Liver (tissue), 9 donors: Measurements from ENCODE around the gene CELF4. TPM values are rescaled to one million over a fixed set of nuclear protein-coding genes. Genes with fewer than 3 reads are reported as not detected.

Experiments
- DNase-seq: peaks from one replicate; pipeline ENCODE4 v3.0.0-alpha.2; 2017; ENCODE audit warnings: low spot score
- H3K27ac ChIP-seq, 2 donors: one replicate each; pipeline ENCODE4 v1.7.0; 2013; ENCODE audit warnings: inconsistent platforms in 2 of 2, low read length in 2 of 2, control low read depth in 1 of 2, low read depth in 1 of 2, mild to moderate bottlenecking in 1 of 2
- H3K27me3 ChIP-seq, 4 donors: one replicate each; pipeline versions ENCODE4 v1.6.1 to v1.7.0; 2013; ENCODE audit warnings: low read length in 3 of 4, inconsistent platforms in 1 of 4, mild to moderate bottlenecking in 1 of 4, moderate library complexity in 1 of 4; ENCODE audit not compliant: control insufficient read depth in 4 of 4, insufficient read depth in 4 of 4
- H3K36me3 ChIP-seq, 4 donors: one replicate each; pipeline versions ENCODE4 v1.6.1 to v1.7.0; 2013; ENCODE audit warnings: low read length in 3 of 4, mild to moderate bottlenecking in 3 of 4, low read depth in 1 of 4, moderate library complexity in 1 of 4; ENCODE audit not compliant: control insufficient read depth in 4 of 4, insufficient read depth in 3 of 4
- H3K4me1 ChIP-seq, 4 donors: one replicate each; pipeline versions ENCODE4 v1.6.1 to v1.7.0; 2013; ENCODE audit warnings: low read length in 3 of 4, mild to moderate bottlenecking in 3 of 4, moderate library complexity in 1 of 4; ENCODE audit not compliant: control insufficient read depth in 4 of 4, insufficient read depth in 4 of 4
- H3K4me3 ChIP-seq, 3 donors: one replicate each; pipeline versions ENCODE4 v1.6.1 to v1.7.0; 2013; ENCODE audit warnings: low read length in 3 of 3, control low read depth in 1 of 3, low read depth in 1 of 3, mild to moderate bottlenecking in 1 of 3
- H3K9ac ChIP-seq, 2 donors: one replicate each; pipeline ENCODE4 v1.7.0; 2013; ENCODE audit warnings: low read length in 2 of 2, mild to moderate bottlenecking in 2 of 2, moderate library complexity in 2 of 2, control low read depth in 1 of 2, low read depth in 1 of 2
- H3K9me3 ChIP-seq, 4 donors: one replicate each; pipeline versions ENCODE4 v1.6.1 to v1.7.0; 2013; ENCODE audit warnings: low read length in 3 of 4; ENCODE audit not compliant: control insufficient read depth in 4 of 4
- EGR1 ChIP-seq, 2 donors: IDR thresholded peaks; 2 replicates each; pipeline ENCODE4 v1.6.1; 2016 to 2018; ENCODE audit warnings: antibody characterized with exemption in 2 of 2, low read depth in 2 of 2
- FOXA1 ChIP-seq: IDR thresholded peaks from 2 replicates; pipeline ENCODE4 v1.6.1; 2016; ENCODE audit warnings: antibody characterized with exemption
- FOXA2 ChIP-seq: IDR thresholded peaks from 2 replicates; pipeline ENCODE4 v1.6.1; 2016; ENCODE audit warnings: antibody characterized with exemption
- GABPA ChIP-seq, 2 donors: IDR thresholded peaks in 1 of 2; conservative IDR thresholded peaks in 1 of 2; 2 replicates each; pipeline ENCODE4 v1.6.1; 2016; ENCODE audit warnings: antibody characterized with exemption in 2 of 2, mild to moderate bottlenecking in 1 of 2, moderate library complexity in 1 of 2
- HNF4A ChIP-seq, 2 donors: conservative IDR thresholded peaks; 2 replicates each; pipeline ENCODE4 v1.6.1; 2016; ENCODE audit warnings: antibody characterized with exemption in 2 of 2, mild to moderate bottlenecking in 2 of 2
- HNF4G ChIP-seq: IDR thresholded peaks from 2 replicates; pipeline ENCODE4 v1.6.1; 2016; ENCODE audit warnings: antibody characterized with exemption
- JUND ChIP-seq, 2 donors: IDR thresholded peaks; 2 replicates each; pipeline ENCODE4 v1.6.1; 2016; ENCODE audit warnings: antibody characterized with exemption in 2 of 2
- NR2F2 ChIP-seq: IDR thresholded peaks from 2 replicates; pipeline ENCODE4 v1.6.1; 2016; ENCODE audit warnings: antibody characterized with exemption
- RAD21 ChIP-seq, 2 donors: IDR thresholded peaks; 2 replicates each; pipeline ENCODE4 v1.6.1; 2016; ENCODE audit warnings: antibody characterized with exemption in 2 of 2, mild to moderate bottlenecking in 2 of 2
- RXRA ChIP-seq, 2 donors: IDR thresholded peaks; 2 replicates each; pipeline ENCODE4 v1.6.1; 2017 to 2018; ENCODE audit warnings: antibody characterized with exemption in 2 of 2, mild to moderate bottlenecking in 1 of 2
- SP1 ChIP-seq: IDR thresholded peaks from 2 replicates; pipeline ENCODE4 v1.6.1; 2018; ENCODE audit warnings: antibody characterized with exemption, mild to moderate bottlenecking
- TAF1 ChIP-seq: conservative IDR thresholded peaks from 2 replicates; pipeline ENCODE4 v1.6.1; 2016; ENCODE audit warnings: antibody characterized with exemption, mild to moderate bottlenecking
- YY1 ChIP-seq: IDR thresholded peaks from 2 replicates; pipeline ENCODE4 v1.6.1; 2016; ENCODE audit warnings: antibody characterized with exemption, mild to moderate bottlenecking
- WGBS: extraction: QIAGEN DNeasy Blood & Tissue Kit; methylation state at CpG from one replicate; pipeline ENCODE4 v1.1.7; 2013; 5-methylcytosine and 5-hydroxymethylcytosine counted together
- polyA plus RNA-seq, 2 donors: library from polyadenylated mRNA; stranded (reverse) in 1 of 2; unstranded in 1 of 2; fragments of 200-250 nt in 1 of 2; fragments of >200 nt in 1 of 2; fragmentation: Nextera tagmentation in 1 of 2; extraction: Ambion mirVana in 1 of 2; gene quantifications; one replicate each; pipeline versions ENCODE4 v1.2.1 to v1.2.3, GENCODE V29; 2013 to 2015
- total RNA-seq, 2 donors: library from RNA; depleted of rRNA; stranded (reverse); fragments of >200 nt; gene quantifications; one replicate each; pipeline ENCODE4 v1.2.3, GENCODE V29; 2014
- TF ChIP-seq, protein P1 (sequence below): IDR thresholded peaks from 2 replicates; pipeline ENCODE4 v1.6.1; 2016; ENCODE audit warnings: antibody characterized with exemption, mild to moderate bottlenecking
- TF ChIP-seq, protein P2 (sequence below): IDR thresholded peaks from 2 replicates; pipeline ENCODE4 v1.6.1; 2016; ENCODE audit warnings: antibody characterized with exemption
- TF ChIP-seq, protein P3 (sequence below): IDR thresholded peaks from 2 replicates; pipeline ENCODE4 v1.6.1; 2016; ENCODE audit warnings: antibody characterized with exemption
- TF ChIP-seq, protein P4 (sequence below): fragments of 150-350 bp; IDR thresholded peaks from 2 replicates; pipeline ENCODE4 v1.5.1; 2017; ENCODE audit warnings: improper control_type of control experiment, low read depth, low read length; ENCODE audit not compliant: missing input control
- TF ChIP-seq, protein P5 (sequence below): IDR thresholded peaks from 2 replicates; pipeline ENCODE4 v1.6.1; 2016; ENCODE audit warnings: antibody characterized with exemption
- donor health status: healthy.
- donor health status: healthy.
- donor health status: healthy.
- donor health status: healthy.
- donor health status: healthy.

CELF4 gene
- total and polyA plus RNA-seq, 4 donors: 0.08 to 0.28 (median 0.21) TPM; not detected in 1

DNA sequence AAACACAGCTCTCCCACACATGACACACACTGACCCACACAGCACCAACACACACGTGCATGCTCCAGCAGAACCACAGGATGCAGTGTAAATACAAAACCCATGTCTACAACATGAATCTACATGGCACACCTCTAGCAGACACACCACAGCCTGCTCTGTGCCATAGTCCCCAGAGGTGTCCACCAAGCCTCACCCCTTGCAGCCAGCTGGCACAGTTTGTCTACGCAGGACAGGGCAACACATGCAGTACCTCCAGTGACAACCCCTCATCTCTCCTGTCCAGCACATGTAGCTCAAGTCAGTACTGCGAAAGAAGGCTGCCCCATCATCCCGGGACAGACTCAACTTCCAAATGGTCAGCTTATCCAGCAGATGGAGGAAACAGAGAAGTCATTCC, 18.9 kb downstream of the CELF4 start (continued):
- no peak for TF ChIP-seq NR2F2

DNA sequence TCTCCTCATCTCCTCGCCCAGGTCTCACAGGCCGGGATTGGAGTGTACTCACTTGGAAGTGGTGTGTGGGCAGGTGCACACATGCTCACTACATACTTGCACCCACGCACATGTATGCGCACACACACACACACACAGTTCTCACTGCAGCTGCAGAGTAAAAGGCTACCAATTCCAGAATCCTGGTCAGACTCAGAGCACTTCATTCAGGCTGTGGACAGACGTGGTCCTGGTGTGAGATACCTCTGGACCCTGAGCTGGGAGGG, 19.4 kb downstream of the CELF4 start:
- no peaks in the 10 kb centered on the region for H3K9me3 ChIP-seq
- no peak overlapping the region for H3K27ac ChIP-seq
- no peaks in the 10 kb centered on the region for H3K27me3 ChIP-seq
- DNase-seq: no peak
- no peak overlapping the region for H3K4me3 ChIP-seq
- no peak overlapping the region for H3K9ac ChIP-seq
- H3K4me1 ChIP-seq: no peaks in the 10 kb centered on the region
- WGBS: 83% methylated on average over 5 of the region's 5 CpGs
- H3K36me3 ChIP-seq: no peaks in the 10 kb centered on the region
- no peak for TF ChIP-seq SP1
- TF ChIP-seq HNF4G: no peak
- TF ChIP-seq FOXA1: no peak
- TF ChIP-seq, protein P1, sequence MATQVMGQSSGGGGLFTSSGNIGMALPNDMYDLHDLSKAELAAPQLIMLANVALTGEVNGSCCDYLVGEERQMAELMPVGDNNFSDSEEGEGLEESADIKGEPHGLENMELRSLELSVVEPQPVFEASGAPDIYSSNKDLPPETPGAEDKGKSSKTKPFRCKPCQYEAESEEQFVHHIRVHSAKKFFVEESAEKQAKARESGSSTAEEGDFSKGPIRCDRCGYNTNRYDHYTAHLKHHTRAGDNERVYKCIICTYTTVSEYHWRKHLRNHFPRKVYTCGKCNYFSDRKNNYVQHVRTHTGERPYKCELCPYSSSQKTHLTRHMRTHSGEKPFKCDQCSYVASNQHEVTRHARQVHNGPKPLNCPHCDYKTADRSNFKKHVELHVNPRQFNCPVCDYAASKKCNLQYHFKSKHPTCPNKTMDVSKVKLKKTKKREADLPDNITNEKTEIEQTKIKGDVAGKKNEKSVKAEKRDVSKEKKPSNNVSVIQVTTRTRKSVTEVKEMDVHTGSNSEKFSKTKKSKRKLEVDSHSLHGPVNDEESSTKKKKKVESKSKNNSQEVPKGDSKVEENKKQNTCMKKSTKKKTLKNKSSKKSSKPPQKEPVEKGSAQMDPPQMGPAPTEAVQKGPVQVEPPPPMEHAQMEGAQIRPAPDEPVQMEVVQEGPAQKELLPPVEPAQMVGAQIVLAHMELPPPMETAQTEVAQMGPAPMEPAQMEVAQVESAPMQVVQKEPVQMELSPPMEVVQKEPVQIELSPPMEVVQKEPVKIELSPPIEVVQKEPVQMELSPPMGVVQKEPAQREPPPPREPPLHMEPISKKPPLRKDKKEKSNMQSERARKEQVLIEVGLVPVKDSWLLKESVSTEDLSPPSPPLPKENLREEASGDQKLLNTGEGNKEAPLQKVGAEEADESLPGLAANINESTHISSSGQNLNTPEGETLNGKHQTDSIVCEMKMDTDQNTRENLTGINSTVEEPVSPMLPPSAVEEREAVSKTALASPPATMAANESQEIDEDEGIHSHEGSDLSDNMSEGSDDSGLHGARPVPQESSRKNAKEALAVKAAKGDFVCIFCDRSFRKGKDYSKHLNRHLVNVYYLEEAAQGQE: no peak
- TF ChIP-seq HNF4A (conservative IDR thresholded peaks at IDR 0.05): no peak
- TF ChIP-seq, protein P2, sequence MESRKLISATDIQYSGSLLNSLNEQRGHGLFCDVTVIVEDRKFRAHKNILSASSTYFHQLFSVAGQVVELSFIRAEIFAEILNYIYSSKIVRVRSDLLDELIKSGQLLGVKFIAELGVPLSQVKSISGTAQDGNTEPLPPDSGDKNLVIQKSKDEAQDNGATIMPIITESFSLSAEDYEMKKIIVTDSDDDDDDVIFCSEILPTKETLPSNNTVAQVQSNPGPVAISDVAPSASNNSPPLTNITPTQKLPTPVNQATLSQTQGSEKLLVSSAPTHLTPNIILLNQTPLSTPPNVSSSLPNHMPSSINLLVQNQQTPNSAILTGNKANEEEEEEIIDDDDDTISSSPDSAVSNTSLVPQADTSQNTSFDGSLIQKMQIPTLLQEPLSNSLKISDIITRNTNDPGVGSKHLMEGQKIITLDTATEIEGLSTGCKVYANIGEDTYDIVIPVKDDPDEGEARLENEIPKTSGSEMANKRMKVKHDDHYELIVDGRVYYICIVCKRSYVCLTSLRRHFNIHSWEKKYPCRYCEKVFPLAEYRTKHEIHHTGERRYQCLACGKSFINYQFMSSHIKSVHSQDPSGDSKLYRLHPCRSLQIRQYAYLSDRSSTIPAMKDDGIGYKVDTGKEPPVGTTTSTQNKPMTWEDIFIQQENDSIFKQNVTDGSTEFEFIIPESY: no peak
- TF ChIP-seq NR2F2: no peak
- no peak for TF ChIP-seq RXRA (IDR thresholded peaks at IDR 0.05)
- no peak for TF ChIP-seq JUND (IDR thresholded peaks at IDR 0.05)
- TF ChIP-seq, protein P3, sequence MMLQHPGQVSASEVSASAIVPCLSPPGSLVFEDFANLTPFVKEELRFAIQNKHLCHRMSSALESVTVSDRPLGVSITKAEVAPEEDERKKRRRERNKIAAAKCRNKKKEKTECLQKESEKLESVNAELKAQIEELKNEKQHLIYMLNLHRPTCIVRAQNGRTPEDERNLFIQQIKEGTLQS: no peak
- no peak for TF ChIP-seq RAD21 (IDR thresholded peaks at IDR 0.05)
- TF ChIP-seq EGR1 (IDR thresholded peaks at IDR 0.05; ENCODE audit: low read depth in 2 of 2): no peak
- TF ChIP-seq GABPA (IDR thresholded peaks at IDR 0.05 in 1 of 2, conservative IDR thresholded peaks at IDR 0.05 in 1 of 2): no peak
- TF ChIP-seq, protein P4, sequence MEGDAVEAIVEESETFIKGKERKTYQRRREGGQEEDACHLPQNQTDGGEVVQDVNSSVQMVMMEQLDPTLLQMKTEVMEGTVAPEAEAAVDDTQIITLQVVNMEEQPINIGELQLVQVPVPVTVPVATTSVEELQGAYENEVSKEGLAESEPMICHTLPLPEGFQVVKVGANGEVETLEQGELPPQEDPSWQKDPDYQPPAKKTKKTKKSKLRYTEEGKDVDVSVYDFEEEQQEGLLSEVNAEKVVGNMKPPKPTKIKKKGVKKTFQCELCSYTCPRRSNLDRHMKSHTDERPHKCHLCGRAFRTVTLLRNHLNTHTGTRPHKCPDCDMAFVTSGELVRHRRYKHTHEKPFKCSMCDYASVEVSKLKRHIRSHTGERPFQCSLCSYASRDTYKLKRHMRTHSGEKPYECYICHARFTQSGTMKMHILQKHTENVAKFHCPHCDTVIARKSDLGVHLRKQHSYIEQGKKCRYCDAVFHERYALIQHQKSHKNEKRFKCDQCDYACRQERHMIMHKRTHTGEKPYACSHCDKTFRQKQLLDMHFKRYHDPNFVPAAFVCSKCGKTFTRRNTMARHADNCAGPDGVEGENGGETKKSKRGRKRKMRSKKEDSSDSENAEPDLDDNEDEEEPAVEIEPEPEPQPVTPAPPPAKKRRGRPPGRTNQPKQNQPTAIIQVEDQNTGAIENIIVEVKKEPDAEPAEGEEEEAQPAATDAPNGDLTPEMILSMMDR: no peak
- TF ChIP-seq, protein P5, sequence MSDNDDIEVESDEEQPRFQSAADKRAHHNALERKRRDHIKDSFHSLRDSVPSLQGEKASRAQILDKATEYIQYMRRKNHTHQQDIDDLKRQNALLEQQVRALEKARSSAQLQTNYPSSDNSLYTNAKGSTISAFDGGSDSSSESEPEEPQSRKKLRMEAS: no peak
- TF ChIP-seq FOXA2: no peak
- no peak for TF ChIP-seq TAF1
- TF ChIP-seq YY1: no peak
